GM23338 (cell line): ENCODE data around the gene GALNT5. TPM values are rescaled to one million over a fixed set of nuclear protein-coding genes. Genes with fewer than 3 reads are reported as not detected.

Experiments used
- ATAC-seq: fragments of 200-7000 bp; cut with Tn5 transposase; 3 replicates; pipeline ENCODE4 v1.9.1; 2020
- DNase-seq: peaks from one replicate; pipeline ENCODE4 v3.0.0-alpha.2; 2015; ENCODE audit warnings: low spot score
- H2AFZ ChIP-seq: fragments of 200-600 bp; sonication (generic); 2 replicates; pipeline ENCODE4 v1.8.0; 2016; ENCODE audit warnings: antibody characterized with exemption, mild to moderate bottlenecking, moderate library complexity
- H3F3A ChIP-seq: fragments of 200-600 bp; sonication (generic); replicated peaks from 2 replicates; pipeline ENCODE4 v1.8.0; 2017; ENCODE audit warnings: antibody characterized with exemption, mixed run types, low read depth
- H3K27ac ChIP-seq: fragments of 200-600 bp; sonication (generic); 2 replicates; pipeline ENCODE4 v1.6.1; 2016; ENCODE audit warnings: low read depth
- H3K27me3 ChIP-seq: fragments of 200-600 bp; sonication (generic); 2 replicates; pipeline ENCODE4 v1.8.0; 2016; ENCODE audit warnings: mild to moderate bottlenecking, mixed run types, moderate library complexity; ENCODE audit not compliant: insufficient read depth
- H3K36me3 ChIP-seq: fragments of 200-600 bp; sonication (generic); 2 replicates; pipeline ENCODE4 v1.8.0; 2016; ENCODE audit warnings: mild to moderate bottlenecking; ENCODE audit not compliant: insufficient read depth
- H3K4me1 ChIP-seq: fragments of 200-600 bp; sonication (generic); 2 replicates; pipeline ENCODE4 v1.8.0; 2016; ENCODE audit warnings: mild to moderate bottlenecking, moderate library complexity; ENCODE audit not compliant: insufficient read depth
- H3K4me2 ChIP-seq: fragments of 200-600 bp; sonication (generic); 2 replicates; pipeline ENCODE4 v1.7.1; 2017; ENCODE audit warnings: mixed run types
- H3K4me3 ChIP-seq: fragments of 200-600 bp; sonication (generic); 2 replicates; pipeline ENCODE4 v1.6.1; 2016; ENCODE audit warnings: mixed run types
- H3K79me2 ChIP-seq: fragments of 200-600 bp; sonication (generic); replicated peaks from 2 replicates; pipeline ENCODE4 v1.8.0; 2017; ENCODE audit warnings: mild to moderate bottlenecking; ENCODE audit not compliant: insufficient read depth
- H3K9me2 ChIP-seq: fragments of 200-600 bp; sonication (generic); 2 replicates; pipeline ENCODE4 v1.8.0; 2017; ENCODE audit not compliant: insufficient read depth
- H4K20me1 ChIP-seq: fragments of 200-600 bp; sonication (generic); replicated peaks from 2 replicates; pipeline ENCODE4 v1.8.0; 2017; ENCODE audit warnings: mild to moderate bottlenecking; ENCODE audit not compliant: insufficient read depth
- H3K27ac Mint-ChIP-seq: 2 replicates; pipeline ENCODE4 v1.8.0; 2020; ENCODE audit warnings: inconsistent platforms, mild to moderate bottlenecking, moderate library complexity, mixed read lengths
- H3K27me3 Mint-ChIP-seq: 3 replicates; pipeline ENCODE4 v1.8.0; 2022; ENCODE audit warnings: low read depth, mild to moderate bottlenecking, moderate library complexity, mixed read lengths, inconsistent platforms; ENCODE audit not compliant: insufficient read depth, poor library complexity
- H3K36me3 Mint-ChIP-seq: 3 replicates; pipeline ENCODE4 v1.8.0; 2021; ENCODE audit warnings: low read depth, mild to moderate bottlenecking, inconsistent platforms, moderate library complexity, mixed read lengths
- H3K4me1 Mint-ChIP-seq: 3 replicates; pipeline ENCODE4 v1.8.0; 2020; ENCODE audit warnings: mild to moderate bottlenecking, inconsistent platforms, mixed read lengths
- H3K4me3 Mint-ChIP-seq: 3 replicates; pipeline ENCODE4 v1.8.0; 2021; ENCODE audit warnings: moderate library complexity, mild to moderate bottlenecking, inconsistent platforms, mixed read lengths
- H3K9me3 Mint-ChIP-seq: 3 replicates; pipeline ENCODE4 v1.8.0; 2020; ENCODE audit warnings: moderate library complexity, mild to moderate bottlenecking, inconsistent platforms, mixed read lengths
- EZH2 ChIP-seq: fragments of 200-600 bp; sonication (generic); IDR thresholded peaks from one replicate; pipeline ENCODE4 v1.8.0; 2017; ENCODE audit warnings: antibody characterized with exemption, mild to moderate bottlenecking, low read depth; ENCODE audit not compliant: unreplicated experiment
- NANOG ChIP-seq: IDR thresholded peaks from 2 replicates; pipeline ENCODE4 v1.6.1; 2016; ENCODE audit warnings: antibody characterized with exemption, borderline replicate concordance
- STAT1 ChIP-seq: IDR thresholded peaks from one replicate; pipeline ENCODE4 v1.6.1; 2016; ENCODE audit warnings: antibody characterized with exemption; ENCODE audit not compliant: unreplicated experiment
- ZNF114 ChIP-seq: fragments of 250-450 bp; sonication (Bioruptor Pico); IDR thresholded peaks from 2 replicates; pipeline ENCODE4 v1.5.0; 2020; ENCODE audit warnings: mild to moderate bottlenecking, moderate library complexity
- polyA plus RNA-seq: library from polyadenylated mRNA; unstranded; fragments of >200 nt; fragmentation: Nextera tagmentation; extraction: Ambion mirVana; gene quantifications from 2 replicates; pipeline ENCODE4 v1.2.1, GENCODE V29; 2016
- total RNA-seq: library from RNA; depleted of rRNA; stranded (reverse); fragments of >200 nt; shearing (Covaris generic); gene quantifications from 2 replicates; pipeline ENCODE4 v1.2.3, GENCODE V29; 2014
- TF ChIP-seq, protein P1 (sequence below): fragments of 250-450 bp; sonication (Bioruptor Pico); IDR thresholded peaks from 2 replicates; pipeline ENCODE4 v1.5.0; 2020; ENCODE audit warnings: mild to moderate bottlenecking, moderate library complexity
- TF ChIP-seq, protein P2 (sequence below): IDR thresholded peaks from one replicate; pipeline ENCODE4 v1.6.1; 2018; ENCODE audit warnings: antibody characterized with exemption; ENCODE audit not compliant: unreplicated experiment

GALNT5 gene
- total and polyA plus RNA-seq, 2 experiments from 2014 or later: 0.05 to 0.14 TPM

- peaks cover 9% of the 10 kb centered on the region; the same call in 1 of the 2 replicates for H3K4me1 ChIP-seq
- H3K27ac Mint-ChIP-seq: no peak overlapping the region
- TF ChIP-seq, protein P1, sequence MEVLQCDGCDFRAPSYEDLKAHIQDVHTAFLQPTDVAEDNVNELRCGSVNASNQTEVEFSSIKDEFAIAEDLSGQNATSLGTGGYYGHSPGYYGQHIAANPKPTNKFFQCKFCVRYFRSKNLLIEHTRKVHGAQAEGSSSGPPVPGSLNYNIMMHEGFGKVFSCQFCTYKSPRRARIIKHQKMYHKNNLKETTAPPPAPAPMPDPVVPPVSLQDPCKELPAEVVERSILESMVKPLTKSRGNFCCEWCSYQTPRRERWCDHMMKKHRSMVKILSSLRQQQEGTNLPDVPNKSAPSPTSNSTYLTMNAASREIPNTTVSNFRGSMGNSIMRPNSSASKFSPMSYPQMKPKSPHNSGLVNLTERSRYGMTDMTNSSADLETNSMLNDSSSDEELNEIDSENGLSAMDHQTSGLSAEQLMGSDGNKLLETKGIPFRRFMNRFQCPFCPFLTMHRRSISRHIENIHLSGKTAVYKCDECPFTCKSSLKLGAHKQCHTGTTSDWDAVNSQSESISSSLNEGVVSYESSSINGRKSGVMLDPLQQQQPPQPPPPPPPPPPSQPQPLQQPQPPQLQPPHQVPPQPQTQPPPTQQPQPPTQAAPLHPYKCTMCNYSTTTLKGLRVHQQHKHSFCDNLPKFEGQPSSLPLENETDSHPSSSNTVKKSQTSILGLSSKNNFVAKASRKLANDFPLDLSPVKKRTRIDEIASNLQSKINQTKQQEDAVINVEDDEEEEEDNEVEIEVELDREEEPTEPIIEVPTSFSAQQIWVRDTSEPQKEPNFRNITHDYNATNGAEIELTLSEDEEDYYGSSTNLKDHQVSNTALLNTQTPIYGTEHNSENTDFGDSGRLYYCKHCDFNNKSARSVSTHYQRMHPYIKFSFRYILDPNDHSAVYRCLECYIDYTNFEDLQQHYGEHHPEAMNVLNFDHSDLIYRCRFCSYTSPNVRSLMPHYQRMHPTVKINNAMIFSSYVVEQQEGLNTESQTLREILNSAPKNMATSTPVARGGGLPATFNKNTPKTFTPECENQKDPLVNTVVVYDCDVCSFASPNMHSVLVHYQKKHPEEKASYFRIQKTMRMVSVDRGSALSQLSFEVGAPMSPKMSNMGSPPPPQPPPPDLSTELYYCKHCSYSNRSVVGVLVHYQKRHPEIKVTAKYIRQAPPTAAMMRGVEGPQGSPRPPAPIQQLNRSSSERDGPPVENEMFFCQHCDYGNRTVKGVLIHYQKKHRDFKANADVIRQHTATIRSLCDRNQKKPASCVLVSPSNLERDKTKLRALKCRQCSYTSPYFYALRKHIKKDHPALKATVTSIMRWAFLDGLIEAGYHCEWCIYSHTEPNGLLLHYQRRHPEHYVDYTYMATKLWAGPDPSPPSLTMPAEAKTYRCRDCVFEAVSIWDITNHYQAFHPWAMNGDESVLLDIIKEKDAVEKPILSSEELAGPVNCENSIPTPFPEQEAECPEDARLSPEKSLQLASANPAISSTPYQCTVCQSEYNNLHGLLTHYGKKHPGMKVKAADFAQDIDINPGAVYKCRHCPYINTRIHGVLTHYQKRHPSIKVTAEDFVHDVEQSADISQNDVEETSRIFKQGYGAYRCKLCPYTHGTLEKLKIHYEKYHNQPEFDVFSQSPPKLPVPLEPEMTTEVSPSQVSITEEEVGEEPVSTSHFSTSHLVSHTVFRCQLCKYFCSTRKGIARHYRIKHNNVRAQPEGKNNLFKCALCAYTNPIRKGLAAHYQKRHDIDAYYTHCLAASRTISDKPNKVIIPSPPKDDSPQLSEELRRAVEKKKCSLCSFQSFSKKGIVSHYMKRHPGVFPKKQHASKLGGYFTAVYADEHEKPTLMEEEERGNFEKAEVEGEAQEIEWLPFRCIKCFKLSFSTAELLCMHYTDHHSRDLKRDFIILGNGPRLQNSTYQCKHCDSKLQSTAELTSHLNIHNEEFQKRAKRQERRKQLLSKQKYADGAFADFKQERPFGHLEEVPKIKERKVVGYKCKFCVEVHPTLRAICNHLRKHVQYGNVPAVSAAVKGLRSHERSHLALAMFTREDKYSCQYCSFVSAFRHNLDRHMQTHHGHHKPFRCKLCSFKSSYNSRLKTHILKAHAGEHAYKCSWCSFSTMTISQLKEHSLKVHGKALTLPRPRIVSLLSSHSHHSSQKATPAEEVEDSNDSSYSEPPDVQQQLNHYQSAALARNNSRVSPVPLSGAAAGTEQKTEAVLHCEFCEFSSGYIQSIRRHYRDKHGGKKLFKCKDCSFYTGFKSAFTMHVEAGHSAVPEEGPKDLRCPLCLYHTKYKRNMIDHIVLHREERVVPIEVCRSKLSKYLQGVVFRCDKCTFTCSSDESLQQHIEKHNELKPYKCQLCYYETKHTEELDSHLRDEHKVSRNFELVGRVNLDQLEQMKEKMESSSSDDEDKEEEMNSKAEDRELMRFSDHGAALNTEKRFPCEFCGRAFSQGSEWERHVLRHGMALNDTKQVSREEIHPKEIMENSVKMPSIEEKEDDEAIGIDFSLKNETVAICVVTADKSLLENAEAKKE (CRISPR knock-in tag): no peak
- TF ChIP-seq, protein P2, sequence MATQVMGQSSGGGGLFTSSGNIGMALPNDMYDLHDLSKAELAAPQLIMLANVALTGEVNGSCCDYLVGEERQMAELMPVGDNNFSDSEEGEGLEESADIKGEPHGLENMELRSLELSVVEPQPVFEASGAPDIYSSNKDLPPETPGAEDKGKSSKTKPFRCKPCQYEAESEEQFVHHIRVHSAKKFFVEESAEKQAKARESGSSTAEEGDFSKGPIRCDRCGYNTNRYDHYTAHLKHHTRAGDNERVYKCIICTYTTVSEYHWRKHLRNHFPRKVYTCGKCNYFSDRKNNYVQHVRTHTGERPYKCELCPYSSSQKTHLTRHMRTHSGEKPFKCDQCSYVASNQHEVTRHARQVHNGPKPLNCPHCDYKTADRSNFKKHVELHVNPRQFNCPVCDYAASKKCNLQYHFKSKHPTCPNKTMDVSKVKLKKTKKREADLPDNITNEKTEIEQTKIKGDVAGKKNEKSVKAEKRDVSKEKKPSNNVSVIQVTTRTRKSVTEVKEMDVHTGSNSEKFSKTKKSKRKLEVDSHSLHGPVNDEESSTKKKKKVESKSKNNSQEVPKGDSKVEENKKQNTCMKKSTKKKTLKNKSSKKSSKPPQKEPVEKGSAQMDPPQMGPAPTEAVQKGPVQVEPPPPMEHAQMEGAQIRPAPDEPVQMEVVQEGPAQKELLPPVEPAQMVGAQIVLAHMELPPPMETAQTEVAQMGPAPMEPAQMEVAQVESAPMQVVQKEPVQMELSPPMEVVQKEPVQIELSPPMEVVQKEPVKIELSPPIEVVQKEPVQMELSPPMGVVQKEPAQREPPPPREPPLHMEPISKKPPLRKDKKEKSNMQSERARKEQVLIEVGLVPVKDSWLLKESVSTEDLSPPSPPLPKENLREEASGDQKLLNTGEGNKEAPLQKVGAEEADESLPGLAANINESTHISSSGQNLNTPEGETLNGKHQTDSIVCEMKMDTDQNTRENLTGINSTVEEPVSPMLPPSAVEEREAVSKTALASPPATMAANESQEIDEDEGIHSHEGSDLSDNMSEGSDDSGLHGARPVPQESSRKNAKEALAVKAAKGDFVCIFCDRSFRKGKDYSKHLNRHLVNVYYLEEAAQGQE: no peak
- no peak for TF ChIP-seq ZNF114 (CRISPR knock-in tag)
- no peak for TF ChIP-seq STAT1
- TF ChIP-seq NANOG: no peak
- no peak for TF ChIP-seq EZH2
- no peaks in the 10 kb centered on the region for H4K20me1 ChIP-seq
- ATAC-seq: no peak
- no peaks in the 10 kb centered on the region for H3K9me3 Mint-ChIP-seq
- no peak overlapping the region for H3K27ac ChIP-seq
- DNase-seq: no peak
- no peaks in the 10 kb centered on the region for H3K9me2 ChIP-seq
- no peak overlapping the region for H3K4me3 ChIP-seq
- H3K36me3 ChIP-seq: no peaks in the 10 kb centered on the region
- peaks cover 19% of the 10 kb centered on the region for H3K4me1 Mint-ChIP-seq
- no peaks in the 10 kb centered on the region for H3K27me3 ChIP-seq
- H3K4me3 Mint-ChIP-seq: no peak overlapping the region
- no peaks in the 10 kb centered on the region for H3K79me2 ChIP-seq
- H3K27me3 Mint-ChIP-seq: peaks cover 2% of the 10 kb centered on the region
- no peaks in the 10 kb centered on the region for H3K36me3 Mint-ChIP-seq
- 0 out of 2 replicates have a peak overlapping the region, but pooled peaks have one; percentile 21 for H3K4me2 ChIP-seq
- no peak overlapping the region for H2AFZ ChIP-seq
- no peaks in the 10 kb centered on the region for H3F3A ChIP-seq
Observed at GRCh38 chr2:157309878-157310277, 52.4 kb downstream of the GALNT5 start.
